K562 (cell line): ENCODE measurements around the gene ZMIZ1. TPM values are rescaled to one million over a fixed set of nuclear protein-coding genes. Genes with fewer than 3 reads are reported as not detected.
A peak's percentile ranks its signal among the peaks of the same experiment; 100 is the strongest.

Experiments
- ATAC-seq: fragments of 200-7000 bp; cut with Tn5 transposase; 3 replicates; pipeline ENCODE4 v1.9.1; 2020; ENCODE audit warnings: moderate library complexity
- BruUV-seq: library from RNA; stranded (reverse); fragments of 400-500 nt; replicated peaks from 2 replicates; lab custom pipeline; 2021; lab: Mats Ljungman, UMichigan
- CTCF ChIA-PET: fragments of 300-600 bp; formaldehyde crosslinking; extraction: SDS; loops from one replicate; lab custom pipeline; 2021; ENCODE audit warnings: low intra/inter-chr PET ratio; lab: Yijun Ruan, JAX
- POLR2A ChIA-PET: fragments of 300-600, 350-650 bp; sonication (Branson Sonifier 250); formaldehyde crosslinking; extraction: SDS; loops from one replicate; lab custom pipeline; 2021; ENCODE audit warnings: antibody characterized with exemption, inconsistent platforms; lab: Yijun Ruan, JAX
- DNase-seq, 4 experiments: peaks; one replicate each; pipeline versions ENCODE4 v3.0.0 to v3.0.0-alpha.2; 2011 to 2018; ENCODE audit warnings: low spot score in 3 of 4, mixed read lengths in 3 of 4; ENCODE audit errors: extremely low read depth in 1 of 4
- FAIRE-seq: peaks from 2 replicates; lab custom pipeline; 2011; peaks lifted over from hg19 to GRCh38; lab: Jason Lieb, UNC
- H2AFZ ChIP-seq: 2 replicates; pipeline ENCODE4 v1.6.0; 2011; ENCODE audit warnings: low read depth, low read length, control low read depth, inconsistent platforms
- H3K27ac ChIP-seq: fragments of 200-600 bp; 3 replicates; pipeline ENCODE4 v1.8.0; 2011; ENCODE audit warnings: low read depth, mild to moderate bottlenecking, control low read depth, inconsistent platforms, low read length, moderate library complexity, mixed read lengths; ENCODE audit errors: extremely low read depth
- H3K27me3 ChIP-seq, 2 experiments: fragments of 300-600 bp in 1 of 2; 2 replicates in 1 of 2; 3 replicates in 1 of 2; pipeline versions ENCODE4 v1.6.0 to v1.8.0; 2011; ENCODE audit warnings: inconsistent platforms in 2 of 2, low read length in 2 of 2, mild to moderate bottlenecking in 1 of 2, mixed read lengths in 1 of 2, moderate library complexity in 1 of 2; ENCODE audit not compliant: control insufficient read depth in 2 of 2, insufficient read depth in 2 of 2
- H3K36me3 ChIP-seq: fragments of 300-600 bp; 3 replicates; pipeline ENCODE4 v1.8.0; 2011; ENCODE audit warnings: mild to moderate bottlenecking, low read length, inconsistent platforms; ENCODE audit not compliant: control insufficient read depth, insufficient read depth
- H3K4me1 ChIP-seq, 2 experiments: fragments of 200-600 bp in 1 of 2; replicated peaks in 1 of 2; 2 replicates in 1 of 2; 3 replicates in 1 of 2; pipeline versions ENCODE4 v1.5.1 to v1.8.0; 2011; ENCODE audit warnings: inconsistent platforms in 2 of 2, low read length in 2 of 2, mild to moderate bottlenecking in 1 of 2, mixed read lengths in 1 of 2, moderate library complexity in 1 of 2; ENCODE audit not compliant: control insufficient read depth in 2 of 2, insufficient read depth in 2 of 2
- H3K4me2 ChIP-seq: 2 replicates; pipeline ENCODE4 v1.6.1; 2011; ENCODE audit warnings: low read length, control low read depth, inconsistent platforms, mixed read lengths; ENCODE audit not compliant: insufficient read depth
- H3K4me3 ChIP-seq: fragments of 200-600 bp; sonication (generic), shearing (Covaris generic); 2 replicates; pipeline ENCODE4 v1.5.1; 2016; ENCODE audit warnings: control low read depth, inconsistent platforms
- H3K79me2 ChIP-seq: fragments of 200-600 bp; 3 replicates; pipeline ENCODE4 v1.8.0; 2011; ENCODE audit warnings: low read length, inconsistent platforms; ENCODE audit not compliant: control insufficient read depth, insufficient read depth
- H3K9ac ChIP-seq, 2 experiments: 2 replicates each; pipeline versions ENCODE4 v1.6.0 to v1.6.1; 2011; ENCODE audit warnings: low read depth in 2 of 2, low read length in 2 of 2, control low read depth in 1 of 2, inconsistent platforms in 1 of 2, mild to moderate bottlenecking in 1 of 2, mixed read lengths in 1 of 2; ENCODE audit not compliant: insufficient read depth in 1 of 2
- H3K9me1 ChIP-seq: one replicate; pipeline ENCODE4 v1.6.0; 2011; ENCODE audit warnings: inconsistent platforms, mild to moderate bottlenecking, low read length, moderate library complexity; ENCODE audit not compliant: control insufficient read depth, insufficient read depth
- H3K9me3 ChIP-seq: replicated peaks from 2 replicates; pipeline ENCODE4 v1.5.1; 2011; ENCODE audit warnings: low read depth, low read length, inconsistent platforms; ENCODE audit not compliant: control insufficient read depth, insufficient read depth
- H4K20me1 ChIP-seq: replicated peaks from 2 replicates; pipeline ENCODE4 v1.6.1; 2011; ENCODE audit warnings: low read length, inconsistent platforms, mixed read lengths; ENCODE audit not compliant: control insufficient read depth, insufficient read depth
- BCOR ChIP-seq: fragments of 450-650 bp; IDR thresholded peaks from 2 replicates; pipeline ENCODE4 v1.6.1; 2016
- EZH2 ChIP-seq: IDR thresholded peaks from 2 replicates; pipeline ENCODE4 v1.6.1; 2012; ENCODE audit warnings: low read depth, mild to moderate bottlenecking, inconsistent platforms, low read length, borderline replicate concordance
- FOXA1 ChIP-seq: fragments of 450-650 bp; IDR thresholded peaks from 2 replicates; pipeline ENCODE4 v1.6.1; 2016; ENCODE audit warnings: mild to moderate bottlenecking, borderline replicate concordance
- GATA2 ChIP-seq: sonication (generic); formaldehyde crosslinking; IDR thresholded peaks from 2 replicates; pipeline ENCODE4 v1.4.0; 2020; ENCODE audit warnings: mild to moderate bottlenecking, missing genetic modification reagents
- HIVEP1 ChIP-seq: fragments of 250-450 bp; sonication (Bioruptor Pico); IDR thresholded peaks from 2 replicates; pipeline ENCODE4 v1.4.0; 2020; ENCODE audit warnings: mild to moderate bottlenecking
- MBD2 ChIP-seq: sonication (generic); IDR thresholded peaks from 2 replicates; pipeline ENCODE4 v1.6.1; 2016; ENCODE audit warnings: low read depth, borderline replicate concordance
- WGBS: fragments of 100-300 bp; shearing (Covaris generic); methylation state at CpG from one replicate; pipeline ENCODE4 v1.1.6; 2016; ENCODE audit warnings: low coverage, mixed read lengths; ENCODE audit not compliant: insufficient coverage; ENCODE audit errors: missing lambda C conversion rate; 5-methylcytosine and 5-hydroxymethylcytosine counted together
- in situ Hi-C: fragments of 300-500 bp; cut with MboI; formaldehyde crosslinking; loops from 4 replicates; pipeline ENCODE4 v1.15.0; 2018; ENCODE audit warnings: inconsistent platforms, mixed read lengths
- intact Hi-C: fragments of 100-400 bp; cut with micrococcal nuclease; formaldehyde crosslinking; loops from 2 replicates; pipeline ENCODE4 v1.14.2; 2022
- polyA plus RNA-seq, 8 experiments: library from polyadenylated mRNA; depleted of rRNA in 4 of 8; stranded (reverse) in 5 of 8; unstranded in 3 of 8; fragments of >200 nt; fragmentation: Nextera tagmentation in 2 of 8; fragmentation: Illumina TruSeq in 1 of 8; extraction: Ambion mirVana in 2 of 8; extraction: Trizol in 1 of 8; gene quantifications; 2 replicates each; pipeline versions ENCODE4 v1.2.1 to v1.2.3, GENCODE V29; 2011 to 2014; ENCODE audit warnings: inconsistent platforms in 1 of 8, missing spikeins in 1 of 8
- total RNA-seq, 7 experiments: library from RNA; depleted of rRNA in 6 of 7; stranded (reverse); fragments of >200 nt in 6 of 7; fragmentation: Illumina TruSeq in 2 of 7; extraction: Trizol in 2 of 7; gene quantifications; 2 replicates each; pipeline versions ENCODE4 v1.2.1 to v1.2.3, GENCODE V29; 2011 to 2021; ENCODE audit warnings: low replicate concordance in 1 of 7
- TF ChIP-seq, protein P1 (sequence below): fragments of 250-450 bp; sonication (Bioruptor Pico); IDR thresholded peaks from 2 replicates; pipeline ENCODE4 v1.8.0; 2022; ENCODE audit warnings: moderate library complexity, mild to moderate bottlenecking, inconsistent platforms

ZMIZ1 gene
- total and polyA plus RNA-seq, 9 of the 15 experiments (the other 6 are each of a cell fraction or from before 2014, with no cell fraction given): 1.0 to 37.3 (median 4.3) TPM

DNA sequence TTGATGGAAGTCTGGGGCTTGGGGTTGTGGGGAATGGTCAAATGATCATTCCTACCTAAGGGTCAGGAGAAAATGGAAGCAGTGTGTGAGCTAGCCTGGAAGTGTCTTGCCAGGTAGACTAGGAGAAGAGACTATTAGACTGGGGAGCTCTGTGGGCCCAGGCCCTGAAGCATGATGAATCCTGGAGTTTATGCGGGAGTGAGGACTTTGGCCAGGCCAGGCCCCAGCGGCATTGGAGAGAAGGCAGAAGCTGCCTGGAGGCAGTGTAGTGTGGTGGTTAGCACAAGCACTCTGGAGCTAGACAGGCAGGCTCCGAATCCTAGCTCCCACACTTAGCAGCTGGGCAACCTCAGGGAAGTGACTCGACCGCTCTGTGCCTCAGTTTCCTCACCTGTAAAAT lies 29.3 kb downstream of the ZMIZ1 start:
- POLR2A ChIA-PET: interaction anchor here (0.5 to 1.8 kb wide), 4 partner anchors 8 to 274 kb away, joined by 3 to 9 read pairs (median 6); no protein-coding TSS in a partner anchor
- peaks cover 59% of the 10 kb centered on the region for H3K79me2 ChIP-seq
- CTCF ChIA-PET: no interaction called here

DNA sequence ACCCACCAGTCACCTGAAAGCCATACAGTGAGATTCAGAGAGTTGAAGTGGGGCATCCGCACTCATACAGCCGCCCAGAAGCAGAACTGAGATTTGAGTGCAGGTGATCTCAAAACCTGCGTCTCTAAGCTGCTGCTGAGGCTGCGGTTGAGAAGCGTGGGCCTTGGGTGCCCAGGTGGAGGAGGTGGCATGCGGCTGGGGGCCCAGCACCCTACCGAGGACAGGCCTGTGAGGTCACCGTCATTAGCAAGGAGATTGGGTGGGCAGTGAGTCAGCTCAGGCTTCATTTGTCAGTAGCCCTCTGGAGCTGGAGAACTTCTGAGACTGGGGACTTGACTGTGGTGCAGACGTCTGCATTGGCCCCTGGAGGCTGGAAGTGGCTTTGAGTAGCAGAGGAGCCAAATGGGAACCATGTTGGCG lies 29.8 kb downstream of the ZMIZ1 start:
- Histone ChIP-seq H2AFZ (no peak overlapping the region), H3K27me3 (no peaks in the 10 kb centered on the region), H3K9me1 (no peaks in the 10 kb centered on the region), H3K4me3 (no peak overlapping the region), H3K4me1 (peaks cover 41 to 66% of the 10 kb centered on the region in 2 experiments), H3K4me2 (no peak overlapping the region), H3K9ac (peak overlapping the region in 1 of 2 experiments; percentile 39; a peak in 1 of 4 replicates), H3K9me3 (no peaks in the 10 kb centered on the region), H4K20me1 (peaks cover 42% of the 10 kb centered on the region), H3K79me2 (peaks cover 58% of the 10 kb centered on the region), H3K36me3 (0 out of 3 replicates have a peak, but pooled peaks cover 3% of the 10 kb centered on the region), H3K27ac (no peak overlapping the region)
- intact Hi-C loops: no loop called here
- in situ Hi-C loops: loop anchor here (25.0 kb wide), 1 partner anchor 89 kb away; no protein-coding TSS in a partner anchor
- ChIA-PET CTCF (no interaction called here), POLR2A (interaction anchor here (0.5 to 1.8 kb wide), 4 partner anchors 8 to 274 kb away, joined by 3 to 9 read pairs (median 6); no protein-coding TSS in a partner anchor)
- no TSS peak for BruUV-seq
- 79% methylated on average over 10 of the region's 10 CpGs for WGBS
- no peak for FAIRE-seq
- no peak for TF ChIP-seq FOXA1
- TF ChIP-seq, protein P1, sequence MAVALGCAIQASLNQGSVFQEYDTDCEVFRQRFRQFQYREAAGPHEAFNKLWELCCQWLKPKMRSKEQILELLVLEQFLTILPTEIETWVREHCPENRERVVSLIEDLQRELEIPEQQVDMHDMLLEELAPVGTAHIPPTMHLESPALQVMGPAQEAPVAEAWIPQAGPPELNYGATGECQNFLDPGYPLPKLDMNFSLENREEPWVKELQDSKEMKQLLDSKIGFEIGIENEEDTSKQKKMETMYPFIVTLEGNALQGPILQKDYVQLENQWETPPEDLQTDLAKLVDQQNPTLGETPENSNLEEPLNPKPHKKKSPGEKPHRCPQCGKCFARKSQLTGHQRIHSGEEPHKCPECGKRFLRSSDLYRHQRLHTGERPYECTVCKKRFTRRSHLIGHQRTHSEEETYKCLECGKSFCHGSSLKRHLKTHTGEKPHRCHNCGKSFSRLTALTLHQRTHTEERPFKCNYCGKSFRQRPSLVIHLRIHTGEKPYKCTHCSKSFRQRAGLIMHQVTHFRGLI (CRISPR knock-in tag): no peak
- TF ChIP-seq EZH2: no peak
- no peak for DNase-seq
- no peak for ATAC-seq

More for the DNA sequence above, 29.3 kb downstream of the ZMIZ1 start:
- in situ Hi-C loops (loop anchor here (25.0 kb wide), 1 partner anchor 89 kb away; no protein-coding TSS in a partner anchor), intact Hi-C loops (no loop called here)
- FAIRE-seq (no peak), ATAC-seq (no peak), DNase-seq (no peak)
- Histone ChIP-seq H3K4me2 (no peak overlapping the region), H2AFZ (no peak overlapping the region), H3K9me1 (no peaks in the 10 kb centered on the region), H3K4me3 (no peak overlapping the region), H4K20me1 (peaks cover 41% of the 10 kb centered on the region), H3K4me1 (peaks cover 44 to 65% of the 10 kb centered on the region in 2 experiments), H3K9me3 (no peaks in the 10 kb centered on the region), H3K27me3 (no peaks in the 10 kb centered on the region), H3K9ac (no peak overlapping the region; a peak in 1 of 4 replicates), H3K27ac (no peak overlapping the region), H3K36me3 (0 out of 3 replicates have a peak, but pooled peaks cover 3% of the 10 kb centered on the region)
- 0 out of 2 replicates have a peak, but pooled peaks have one; percentile 37 for TF ChIP-seq BCOR
- TF ChIP-seq MBD2: no peak
- 0 out of 2 replicates have a peak, but pooled peaks have one; percentile 9 for TF ChIP-seq GATA2 (CRISPR knock-in tag)
- no peak for TF ChIP-seq HIVEP1 (CRISPR knock-in tag)
- no TSS peak for BruUV-seq
- 95% methylated on average over 5 of the region's 5 CpGs for WGBS
